Right cardiac atrium (tissue), 5 donors: ENCODE results near the gene ATRN. TPM values are rescaled to one million over a fixed set of nuclear protein-coding genes. Genes with fewer than 3 reads are reported as not detected.
"Not testable (repeated sequence)": the region's sequence is repeated elsewhere in the genome, so short reads cannot be mapped to it uniquely, and the experiment has no call there.

Source experiments
- ATAC-seq, 2 donors: fragments of 200-7000 bp; cut with Tn5 transposase; one replicate each; pipeline versions ENCODE4 v1.8.0 to v1.9.1; 2020; ENCODE audit warnings: moderate library complexity in 2 of 2, mild to moderate bottlenecking in 1 of 2
- DNase-seq, 3 donors: peaks; one replicate each; pipeline ENCODE4 v3.0.0-alpha.2; 2020
- H3K27ac ChIP-seq: one replicate; pipeline ENCODE4 v1.5.1; 2013; ENCODE audit warnings: mild to moderate bottlenecking, low read length, control low read depth, moderate library complexity
- H3K27me3 ChIP-seq: one replicate; pipeline ENCODE4 v1.6.1; 2013; ENCODE audit not compliant: control insufficient read depth, insufficient read depth
- H3K4me1 ChIP-seq: one replicate; pipeline ENCODE4 v1.6.1; 2013; ENCODE audit warnings: low read length; ENCODE audit not compliant: control insufficient read depth, insufficient read depth
- H3K4me3 ChIP-seq: one replicate; pipeline ENCODE4 v1.5.1; 2013; ENCODE audit warnings: low read length, control low read depth
- H3K9me3 ChIP-seq: one replicate; pipeline ENCODE4 v1.6.1; 2013; ENCODE audit warnings: low read length; ENCODE audit not compliant: control insufficient read depth
- WGBS: extraction: QIAGEN DNeasy Blood & Tissue Kit; methylation state at CpG from one replicate; pipeline ENCODE4 v1.1.7; 2013; 5-methylcytosine and 5-hydroxymethylcytosine counted together
- intact Hi-C, 4 donors: fragments of 100-400 bp; cut with DNase I; formaldehyde crosslinking; loops; one replicate each; pipeline versions ENCODE4 v1.11.0 to v1.14.0; 2022 to 2023
- polyA plus RNA-seq: library from polyadenylated mRNA; stranded (reverse); fragments of 200-250 nt; gene quantifications from one replicate; pipeline ENCODE4 v1.2.3, GENCODE V29; 2013
- total RNA-seq, 4 donors: library from RNA; stranded (reverse); fragmentation: NEBNext Ultra II Directional; extraction: Animal tissue kit (Norgen Biotek cat#: 25700); gene quantifications; one replicate each; pipeline ENCODE4 v1.2.1, GENCODE V29; 2021
- donor health status: healthy with polysubstance abuse.
- donor health status: DM: no; HTN: yes; CAD: no.
- donor health status: DM: no; HTN: no; CAD: no.
- donor health status: DM: no; HTN: yes; CAD: no; lungs with severe emphysema.
- donor health status: DM: yes; HTN: yes; CAD: no.

ATRN gene
- total and polyA plus RNA-seq, 5 donors, result 9.5 to 33.1 (median 31.7) TPM

GRCh38 chr20:3470208-3470626 is 601 bp upstream of the ATRN start:
- intact Hi-C loops, result no loop called here
- WGBS, result 43% methylated on average over 13 of the region's 13 CpGs
- peak in 1 of 2 donors; percentile 1 for ATAC-seq

GRCh38 chr20:3471397-3472021 is 691 bp downstream of the ATRN start:
- H3K4me1 ChIP-seq, result peaks cover 11% of the 10 kb centered on the region
- H3K4me3 ChIP-seq, result peak overlapping the region; percentile 50
- no peaks in the 10 kb centered on the region for H3K9me3 ChIP-seq
- intact Hi-C loops, result no loop called here
- 1% methylated on average over 30 of the region's 30 CpGs for WGBS
- H3K27me3 ChIP-seq, result no peaks in the 10 kb centered on the region
- no peak overlapping the region for H3K27ac ChIP-seq
- ATAC-seq (no peak), DNase-seq (no peak)

More at GRCh38 chr20:3470208-3470626, 601 bp upstream of the ATRN start:
- H3K27ac ChIP-seq, result peak overlapping the region; percentile 93
- no peak for DNase-seq
- no peaks in the 10 kb centered on the region for H3K27me3 ChIP-seq
- H3K4me3 ChIP-seq, result peak overlapping the region; percentile 50
- H3K4me1 ChIP-seq, result peaks cover 11% of the 10 kb centered on the region
- H3K9me3 ChIP-seq, result no peaks in the 10 kb centered on the region

- DNase-seq, result no peak
- 57% methylated on average over 3 of the region's 3 CpGs for WGBS
- intact Hi-C loops, result no loop called here
These were observed 1.3 kb downstream of the ATRN start for GRCh38 chr20:3472105-3472504.

GRCh38 chr20:3473324-3473723 is 2.5 kb downstream of the ATRN start:
- H3K4me1 ChIP-seq, result peaks cover 11% of the 10 kb centered on the region
- no peak overlapping the region for H3K27ac ChIP-seq
- ATAC-seq, result no peak
- no peak for DNase-seq
- 96% methylated on average over 6 of the region's 6 CpGs for WGBS
- no peaks in the 10 kb centered on the region for H3K9me3 ChIP-seq
- H3K27me3 ChIP-seq, result no peaks in the 10 kb centered on the region
- no peak overlapping the region for H3K4me3 ChIP-seq
- intact Hi-C loops, result no loop called here

More at GRCh38 chr20:3472105-3472504, 1.3 kb downstream of the ATRN start:
- no peak overlapping the region for H3K27ac ChIP-seq
- H3K4me3 ChIP-seq, result peak overlapping the region; percentile 50
- H3K9me3 ChIP-seq, result no peaks in the 10 kb centered on the region
- no peak for ATAC-seq
- no peaks in the 10 kb centered on the region for H3K27me3 ChIP-seq
- H3K4me1 ChIP-seq, result peaks cover 11% of the 10 kb centered on the region

- no peak overlapping the region for H3K4me3 ChIP-seq
- intact Hi-C loops, result no loop called here
- H3K4me1 ChIP-seq, result peaks cover 11% of the 10 kb centered on the region
- H3K27me3 ChIP-seq, result no peaks in the 10 kb centered on the region
- DNase-seq (no peak), ATAC-seq (no peak)
- 98% methylated on average over 1 of the region's 1 CpG for WGBS
- no peak overlapping the region for H3K27ac ChIP-seq
- no peaks in the 10 kb centered on the region for H3K9me3 ChIP-seq
These were observed 3.1 kb downstream of the ATRN start for GRCh38 chr20:3473944-3474343.

- ATAC-seq, H3K4me1 ChIP-seq, H3K27me3 ChIP-seq, intact Hi-C loops, DNase-seq, H3K27ac ChIP-seq, H3K4me3 ChIP-seq, H3K9me3 ChIP-seq: not testable (repeated sequence)
- WGBS, result 98% methylated on average over 1 of the region's 1 CpG
These were observed 6.4 kb downstream of the ATRN start for GRCh38 chr20:3477003-3477860.

GRCh38 chr20:3477861-3478544 is 7.2 kb downstream of the ATRN start:
- Histone ChIP-seq H3K9me3 (no peaks in the 10 kb centered on the region), H3K4me1 (peaks cover 6% of the 10 kb centered on the region), H3K4me3 (no peak overlapping the region), H3K27me3 (no peaks in the 10 kb centered on the region), H3K27ac (no peak overlapping the region)
- intact Hi-C loops, result no loop called here
- ATAC-seq (no peak), DNase-seq (no peak)
- 95% methylated on average over 5 of the region's 5 CpGs for WGBS

- no peak overlapping the region for H3K27ac ChIP-seq
- H3K4me1 ChIP-seq, result peaks cover under 1% of the 10 kb centered on the region
- 96% methylated on average over 2 of the region's 2 CpGs for WGBS
- DNase-seq (no peak), ATAC-seq (no peak)
- H3K9me3 ChIP-seq, result no peaks in the 10 kb centered on the region
- H3K4me3 ChIP-seq, result no peak overlapping the region
- intact Hi-C loops, result no loop called here
- H3K27me3 ChIP-seq, result no peaks in the 10 kb centered on the region
These were observed 8.2 kb downstream of the ATRN start for GRCh38 chr20:3479025-3479424.

- ATAC-seq, result no peak
- Histone ChIP-seq H3K9me3 (no peaks in the 10 kb centered on the region), H3K27me3 (no peaks in the 10 kb centered on the region), H3K4me3 (no peak overlapping the region), H3K27ac (no peak overlapping the region), H3K4me1 (no peaks in the 10 kb centered on the region)
- whole genome bisulfite sequencing, result 86% methylated on average over 11 of the region's 11 CpGs
- intact Hi-C loops, result no loop called here
- no peak for DNase-seq
These were observed 9.2 kb downstream of the ATRN start for GRCh38 chr20:3479759-3480615.

GRCh38 chr20:3483309-3483708 is 12.5 kb downstream of the ATRN start:
- Histone ChIP-seq H3K27me3 (no peaks in the 10 kb centered on the region), H3K9me3 (no peaks in the 10 kb centered on the region), H3K27ac (no peak overlapping the region), H3K4me1 (no peaks in the 10 kb centered on the region), H3K4me3 (no peak overlapping the region)
- no peak for ATAC-seq
- no peak for DNase-seq
- intact Hi-C loops, result no loop called here
- WGBS, result 84% methylated on average over 3 of the region's 3 CpGs
